Non-pigmented ciliary epithelial cell (primary cell): ENCODE data around the gene AP5Z1.

Source experiments
- DNase-seq: peaks from one replicate; pipeline ENCODE4 v3.0.0-alpha.2; 2010; ENCODE audit warnings: low read depth

The AP5Z1 gene

GRCh38 chr7:4745971-4746919, 29.2 kb upstream of the AP5Z1 start:
- DNase-seq = no peak

GRCh38 chr7:4747013-4747412, 28.4 kb upstream of the AP5Z1 start:
- no peak for DNase-seq

GRCh38 chr7:4747746-4748145, 27.7 kb upstream of the AP5Z1 start:
- no peak for DNase-seq

GRCh38 chr7:4748231-4748681, 27.2 kb upstream of the AP5Z1 start:
- DNase-seq = no peak

GRCh38 chr7:4749363-4749762, 26.1 kb upstream of the AP5Z1 start:
- no peak for DNase-seq

GRCh38 chr7:4749798-4750197, 25.6 kb upstream of the AP5Z1 start:
- DNase-seq = no peak

GRCh38 chr7:4751398-4751947, 23.9 kb upstream of the AP5Z1 start:
- no peak for DNase-seq

GRCh38 chr7:4753598-4754432, 21.6 kb upstream of the AP5Z1 start:
- no peak for DNase-seq

- DNase-seq = no peak
These were observed 20.9 kb upstream of the AP5Z1 start for GRCh38 chr7:4754433-4755010.

- no peak for DNase-seq
These were observed 20.4 kb upstream of the AP5Z1 start for GRCh38 chr7:4755045-4755444.

- no peak for DNase-seq
These were observed 17.3 kb upstream of the AP5Z1 start for GRCh38 chr7:4758111-4758510.

- no peak for DNase-seq
These were observed 16.6 kb upstream of the AP5Z1 start for GRCh38 chr7:4758791-4759190.

- no peak for DNase-seq
These were observed 16.2 kb upstream of the AP5Z1 start for GRCh38 chr7:4759211-4759610.

GRCh38 chr7:4760952-4761351, 14.5 kb upstream of the AP5Z1 start:
- no peak for DNase-seq

GRCh38 chr7:4762121-4763055, 13.0 kb upstream of the AP5Z1 start:
- no peak for DNase-seq

GRCh38 chr7:4763091-4763793, 12.2 kb upstream of the AP5Z1 start:
- no peak for DNase-seq

GRCh38 chr7:4763794-4764185, 11.6 kb upstream of the AP5Z1 start:
- no peak for DNase-seq

GRCh38 chr7:4764402-4765007, 10.9 kb upstream of the AP5Z1 start:
- DNase-seq = no peak

GRCh38 chr7:4765776-4766490, 9.5 kb upstream of the AP5Z1 start:
- no peak for DNase-seq
